RWPE2 (cell line): ENCODE measurements around the gene PSEN2.

Experiments
- ATAC-seq: fragments of 200-7000 bp; cut with Tn5 transposase; 3 replicates; pipeline ENCODE4 v1.9.1; 2021; ENCODE audit warnings: low read depth
- DNase-seq: peaks from one replicate; pipeline ENCODE4 v3.0.0-alpha.2; 2020; ENCODE audit warnings: low spot score
- H3K27ac ChIP-seq: fragments of 450-650 bp; 2 replicates; pipeline ENCODE4 v1.5.1; 2017; ENCODE audit warnings: mild to moderate bottlenecking; ENCODE audit not compliant: poor library complexity, severe bottlenecking
- H3K27me3 ChIP-seq: fragments of 250-450 bp; sonication (Bioruptor Pico); 2 replicates; pipeline ENCODE4 v1.5.1; 2021; ENCODE audit warnings: mild to moderate bottlenecking, moderate library complexity; ENCODE audit not compliant: insufficient read depth, poor library complexity, severe bottlenecking
- H3K36me3 ChIP-seq: fragments of 250-450 bp; sonication (Bioruptor Pico); 2 replicates; pipeline ENCODE4 v1.5.1; 2020; ENCODE audit warnings: low read depth, mild to moderate bottlenecking, moderate library complexity
- H3K4me1 ChIP-seq: fragments of 250-450 bp; sonication (Bioruptor Pico); 2 replicates; pipeline ENCODE4 v1.5.1; 2021; ENCODE audit warnings: mild to moderate bottlenecking, moderate library complexity; ENCODE audit not compliant: insufficient read depth, poor library complexity, severe bottlenecking
- H3K4me3 ChIP-seq: fragments of 250-450 bp; sonication (Bioruptor Pico); 2 replicates; pipeline ENCODE4 v1.5.1; 2021; ENCODE audit warnings: mild to moderate bottlenecking, moderate library complexity; ENCODE audit not compliant: severe bottlenecking
- H3K9me3 ChIP-seq: fragments of 250-450 bp; sonication (Bioruptor Pico); 2 replicates; pipeline ENCODE4 v1.5.1; 2021; ENCODE audit warnings: mild to moderate bottlenecking, moderate library complexity; ENCODE audit not compliant: severe bottlenecking
- CTCF ChIP-seq: fragments of 450-650 bp; IDR thresholded peaks from one replicate; pipeline ENCODE4 v1.5.1; 2017; ENCODE audit warnings: mild to moderate bottlenecking, moderate library complexity; ENCODE audit not compliant: poor library complexity, severe bottlenecking

Gene PSEN2

GRCh38 chr1:226934483-226935237, 64.2 kb downstream of the PSEN2 start:
- no peak for TF ChIP-seq CTCF
- no peak for ATAC-seq
- no peak for DNase-seq
- no peak overlapping the region for H3K4me3 ChIP-seq
- no peaks in the 10 kb centered on the region for H3K9me3 ChIP-seq
- H3K27me3 ChIP-seq = no peaks in the 10 kb centered on the region
- H3K36me3 ChIP-seq = no peaks in the 10 kb centered on the region
- no peak overlapping the region for H3K27ac ChIP-seq
- no peaks in the 10 kb centered on the region for H3K4me1 ChIP-seq

GRCh38 chr1:226937940-226938725, 67.7 kb downstream of the PSEN2 start:
- H3K9me3 ChIP-seq = no peaks in the 10 kb centered on the region
- no peak for ATAC-seq
- DNase-seq = no peak
- peak overlapping the region; percentile 74 for H3K27ac ChIP-seq
- no peaks in the 10 kb centered on the region for H3K4me1 ChIP-seq
- H3K36me3 ChIP-seq = no peaks in the 10 kb centered on the region
- no peak overlapping the region for H3K4me3 ChIP-seq
- H3K27me3 ChIP-seq = no peaks in the 10 kb centered on the region
- TF ChIP-seq CTCF = no peak

- Histone ChIP-seq H3K27ac (peak overlapping the region; percentile 74), H3K27me3 (no peaks in the 10 kb centered on the region), H3K4me3 (peak overlapping the region; percentile 46), H3K36me3 (no peaks in the 10 kb centered on the region), H3K4me1 (no peaks in the 10 kb centered on the region), H3K9me3 (no peaks in the 10 kb centered on the region)
- no peak for TF ChIP-seq CTCF
- DNase-seq (no peak), ATAC-seq (no peak)
These were observed 68.6 kb downstream of the PSEN2 start for GRCh38 chr1:226938903-226939437.

- Histone ChIP-seq H3K36me3 (no peaks in the 10 kb centered on the region), H3K9me3 (no peaks in the 10 kb centered on the region), H3K4me3 (peak overlapping the region; percentile 46), H3K27ac (peak overlapping the region; percentile 74), H3K4me1 (no peaks in the 10 kb centered on the region), H3K27me3 (no peaks in the 10 kb centered on the region)
- DNase-seq = no peak
- no peak for TF ChIP-seq CTCF
- peak; percentile 19 for ATAC-seq
These were observed 69.1 kb downstream of the PSEN2 start for GRCh38 chr1:226939438-226940028.
